ENCODE results near the gene SYP.

Gene SYP

GRCh38 chrX:49199906-49200771 lies at the start of gene SYP:
TSS of gene SYP (minus strand) at chrX:49200193. CDS start at chrX:49200186, 7 bp downstream.
- H3K27ac ChIP-seq: peak within 1 kb of the TSS in 8 of 21 experiments; percentile 21 to 73 (median 58)
- H3K4me3 ChIP-seq: peak within 1 kb of the TSS in 6 of 7 experiments; percentile 7 to 23 (median 18)

- Histone ChIP-seq H3K4me3 (no peak overlapping the region), H3K27ac (no peak overlapping the region)
Measured at GRCh38 chrX:49249616-49250015, 49.6 kb upstream of the SYP start.

DNA sequence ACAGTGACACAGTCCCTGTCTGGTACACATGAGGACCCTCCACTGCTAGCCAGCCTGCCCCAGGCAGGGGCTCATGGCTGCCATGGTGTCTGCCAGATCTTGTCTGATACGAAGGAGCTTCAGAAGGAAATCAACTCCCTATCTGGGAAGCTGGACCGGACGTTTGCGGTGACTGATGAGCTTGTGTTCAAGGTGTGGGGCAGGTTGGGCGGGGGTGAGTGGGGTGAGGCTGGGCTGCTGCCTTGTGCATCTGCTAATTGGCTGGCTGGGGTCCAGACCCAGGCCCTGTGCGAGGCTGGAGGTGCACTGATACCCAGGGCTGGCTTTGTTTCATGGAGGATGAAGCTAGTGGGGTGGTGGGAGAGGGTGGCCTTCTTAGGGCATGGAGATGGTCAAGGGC lies 49.1 kb upstream of the SYP start:
- Histone ChIP-seq H3K27ac (no peak overlapping the region), H3K4me3 (no peak overlapping the region)

GRCh38 chrX:49247916-49248811 lies 48.2 kb upstream of the SYP start:
- H3K27ac ChIP-seq: no peak overlapping the region
- H3K4me3 ChIP-seq: no peak overlapping the region

DNA sequence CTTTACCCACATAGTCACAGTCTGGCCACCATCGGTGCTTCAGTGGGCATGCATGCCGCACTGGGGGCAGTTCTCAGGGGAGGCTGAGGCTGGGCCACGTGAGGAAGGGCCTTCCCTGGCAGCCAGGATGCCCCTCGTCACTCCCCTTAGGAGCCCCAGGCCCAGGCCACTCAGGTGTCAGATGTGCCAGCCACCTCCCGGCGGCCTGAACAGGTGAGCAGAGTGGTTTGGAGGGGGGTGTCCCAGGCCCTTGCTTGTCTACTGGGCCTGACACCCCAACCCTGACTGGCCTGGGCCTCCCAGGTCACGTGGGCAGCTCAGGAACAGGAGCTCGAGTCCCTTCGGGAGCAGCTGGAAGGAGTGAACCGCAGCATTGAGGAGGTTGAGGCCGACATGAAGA lies 47.4 kb upstream of the SYP start:
- Histone ChIP-seq H3K4me3 (no peak overlapping the region), H3K27ac (no peak overlapping the region)

DNA sequence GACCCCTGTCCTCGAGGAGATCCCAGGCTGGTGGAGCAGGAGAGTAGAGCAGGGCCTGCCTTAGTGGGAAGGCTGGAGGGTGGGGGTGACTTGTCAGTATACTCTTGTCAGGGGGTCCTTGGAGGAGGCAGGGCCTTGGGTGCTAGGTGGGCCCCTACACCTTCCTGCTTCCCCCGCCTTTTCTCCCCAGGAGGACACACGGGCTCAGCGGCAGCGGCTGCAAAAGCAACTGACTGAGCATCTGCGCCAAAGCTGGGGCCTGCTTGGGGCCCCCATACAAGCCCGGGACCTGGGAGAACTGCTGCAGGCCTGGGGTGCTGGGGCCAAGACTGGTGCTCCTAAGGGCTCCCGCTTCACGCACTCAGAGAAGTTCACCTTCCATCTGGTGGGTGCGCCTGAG lies 46.5 kb upstream of the SYP start:
- no peak overlapping the region for H3K27ac ChIP-seq
- no peak overlapping the region for H3K4me3 ChIP-seq

- no peak overlapping the region for H3K4me3 ChIP-seq
- no peak overlapping the region for H3K27ac ChIP-seq
Measured at GRCh38 chrX:49244207-49244606, 44.2 kb upstream of the SYP start.

DNA sequence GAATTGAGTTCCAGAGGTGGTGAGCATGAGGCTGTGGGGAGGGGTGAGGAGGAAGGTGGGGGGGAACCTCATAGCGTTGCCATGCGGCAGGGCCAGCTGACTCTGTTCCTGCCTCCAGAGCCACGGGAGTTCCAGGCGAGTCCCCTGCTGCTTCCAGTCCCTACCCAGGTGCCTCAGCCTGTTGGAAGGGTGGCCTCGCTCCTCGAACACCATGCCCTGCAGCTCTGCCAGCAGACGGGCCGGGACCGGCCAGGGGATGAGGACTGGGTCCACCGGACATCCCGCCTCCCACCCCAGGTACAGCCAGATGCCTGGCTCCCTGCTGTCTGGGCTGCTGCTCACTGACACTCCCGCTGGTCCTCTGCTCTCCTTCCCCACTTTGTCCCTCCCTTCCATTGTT lies 43.2 kb upstream of the SYP start:
- no peak overlapping the region for H3K27ac ChIP-seq
- no peak overlapping the region for H3K4me3 ChIP-seq

DNA sequence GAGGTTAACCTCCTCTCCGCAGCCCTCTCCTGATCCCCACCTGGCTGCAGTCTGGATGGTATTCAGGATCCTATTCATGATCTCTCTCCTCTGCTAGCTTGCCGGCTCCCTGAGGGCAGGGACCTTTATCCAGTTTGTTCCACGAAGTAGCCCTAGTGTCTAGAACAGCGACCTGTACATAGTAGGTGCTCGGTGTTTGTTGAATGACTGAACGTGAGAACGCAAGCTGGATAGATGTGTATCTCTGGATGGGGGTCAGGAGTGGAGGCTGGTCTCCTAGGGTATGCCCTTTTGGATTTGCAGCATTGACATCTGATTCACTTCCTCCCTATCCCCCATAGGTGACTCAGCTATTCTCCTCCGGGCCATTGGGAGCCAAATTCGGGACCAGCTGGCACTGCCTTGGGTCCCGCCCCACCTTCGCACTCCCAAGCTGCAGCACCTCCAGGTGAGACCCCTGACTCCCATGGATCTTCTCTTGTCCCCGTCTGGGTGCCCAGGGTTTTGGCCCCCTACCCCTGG lies 42.6 kb upstream of the SYP start:
- no peak overlapping the region for H3K27ac ChIP-seq
- no peak overlapping the region for H3K4me3 ChIP-seq

GRCh38 chrX:49238735-49239134 lies 38.7 kb upstream of the SYP start:
- H3K27ac ChIP-seq: no peak overlapping the region

GRCh38 chrX:49237060-49237459 lies 37.1 kb upstream of the SYP start:
- Histone ChIP-seq H3K27ac (peak overlapping the region in 2 of 21 experiments; percentile 11 to 25), H3K4me3 (no peak overlapping the region)

More at GRCh38 chrX:49238735-49239134, 38.7 kb upstream of the SYP start:
- H3K4me3 ChIP-seq: no peak overlapping the region

GRCh38 chrX:49233887-49234555 lies 34.0 kb upstream of the SYP start:
- no peak overlapping the region for H3K4me3 ChIP-seq
- no peak overlapping the region for H3K27ac ChIP-seq

GRCh38 chrX:49233176-49233575 lies 33.2 kb upstream of the SYP start, which contains the start of gene CACNA1F:
TSS of gene CACNA1F (minus strand) at chrX:49233340. CDS start at chrX:49233309, 31 bp downstream.
- no peak within 1 kb of the TSS for H3K27ac ChIP-seq
- H3K4me3 ChIP-seq: no peak within 1 kb of the TSS

DNA sequence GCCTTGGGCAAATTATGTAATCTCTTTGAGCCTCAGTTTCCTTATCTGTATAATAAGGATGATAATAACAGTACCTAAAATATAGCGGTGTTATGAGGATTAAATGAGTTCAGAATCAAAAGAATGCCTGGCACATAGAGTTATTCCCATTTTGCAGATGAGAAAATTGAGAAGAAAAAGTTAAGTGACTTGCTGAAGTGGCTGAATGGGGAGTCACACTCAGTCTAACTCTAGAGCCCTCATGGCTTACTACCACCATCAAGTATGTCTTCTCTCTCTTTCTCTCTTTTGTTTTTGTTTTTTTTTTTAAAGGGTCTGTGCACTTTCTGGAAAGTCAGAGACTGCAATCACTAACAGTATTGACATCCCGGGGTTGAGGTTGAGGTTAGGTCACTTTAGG lies 32.5 kb upstream of the SYP start:
- no peak overlapping the region for H3K4me3 ChIP-seq
- H3K27ac ChIP-seq: no peak overlapping the region

GRCh38 chrX:49231333-49232000 lies 31.5 kb upstream of the SYP start:
- Histone ChIP-seq H3K27ac (peak overlapping the region in 4 of 21 experiments; percentile 29 to 74 (median 64)), H3K4me3 (no peak overlapping the region)

GRCh38 chrX:49230500-49231232 lies 30.7 kb upstream of the SYP start:
- H3K27ac ChIP-seq: peak overlapping the region in 16 of 21 experiments; percentile 12 to 74 (median 44)

DNA sequence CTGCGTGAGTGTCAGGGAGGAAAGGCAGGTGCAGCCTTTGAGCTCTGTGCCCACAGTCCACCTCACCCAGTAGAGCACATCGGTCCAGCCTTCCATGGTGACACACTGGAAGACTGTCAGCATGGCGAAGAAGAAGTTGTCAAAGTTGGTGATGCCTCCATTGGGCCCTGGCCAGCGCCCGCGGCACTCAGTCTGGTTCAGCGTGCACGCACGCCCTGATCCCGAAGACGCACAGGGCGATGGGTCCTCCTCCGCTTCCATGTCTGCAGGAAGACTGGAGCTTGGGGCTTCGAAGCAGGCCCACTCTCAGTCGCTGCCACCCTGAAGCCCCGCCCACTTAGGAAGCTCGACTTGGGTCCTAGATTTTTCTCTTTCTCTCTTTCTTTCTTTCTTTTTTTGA lies 28.2 kb upstream of the SYP start:
- Histone ChIP-seq H3K27ac (no peak overlapping the region), H3K4me3 (no peak overlapping the region)

More at GRCh38 chrX:49230500-49231232, 30.7 kb upstream of the SYP start:
- H3K4me3 ChIP-seq: peak overlapping the region; percentile 14 to 36 (median 24)

DNA sequence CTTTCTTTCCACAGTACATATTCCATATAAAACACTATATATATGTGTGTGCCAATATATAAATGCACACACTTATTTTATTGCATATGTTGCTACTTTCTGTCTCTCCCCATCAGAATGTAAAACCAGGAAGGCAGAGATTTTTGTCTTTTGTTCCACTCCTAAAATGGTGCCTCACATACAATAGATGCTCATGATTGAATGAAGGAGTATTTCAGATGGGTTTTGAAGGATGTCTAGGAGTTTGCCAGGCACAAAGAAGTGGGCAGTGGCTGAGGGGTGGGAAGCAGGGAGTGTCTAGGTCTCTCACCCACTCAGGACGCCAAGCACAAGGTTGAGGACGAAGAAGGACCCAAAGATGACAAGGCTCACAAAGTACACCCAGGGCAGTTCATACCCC lies 27.7 kb upstream of the SYP start:
- H3K4me3 ChIP-seq: no peak overlapping the region
- no peak overlapping the region for H3K27ac ChIP-seq
